ENCODE measurements around the gene MLIP.

DNA sequence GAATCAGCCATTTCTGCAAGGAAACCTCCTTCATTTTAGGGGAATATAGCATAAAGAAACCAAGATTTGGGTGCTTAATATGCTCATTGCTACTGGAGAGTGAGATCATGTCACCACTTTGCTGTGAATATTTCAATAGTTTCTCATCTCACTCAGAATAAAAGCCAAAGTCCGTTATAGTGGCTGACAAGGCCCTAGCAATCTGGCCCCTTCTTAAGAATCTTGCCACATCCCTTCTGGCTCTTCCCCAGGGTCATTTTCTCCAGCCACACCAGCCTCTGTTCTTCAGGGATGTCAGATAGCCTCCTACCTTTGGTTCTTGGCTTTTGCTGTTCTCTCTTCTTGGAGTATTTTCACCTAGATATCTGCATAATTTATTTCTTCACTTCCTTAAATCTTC, 24.8 kb upstream of the MLIP start:
- TF ChIP-seq, protein P1, sequence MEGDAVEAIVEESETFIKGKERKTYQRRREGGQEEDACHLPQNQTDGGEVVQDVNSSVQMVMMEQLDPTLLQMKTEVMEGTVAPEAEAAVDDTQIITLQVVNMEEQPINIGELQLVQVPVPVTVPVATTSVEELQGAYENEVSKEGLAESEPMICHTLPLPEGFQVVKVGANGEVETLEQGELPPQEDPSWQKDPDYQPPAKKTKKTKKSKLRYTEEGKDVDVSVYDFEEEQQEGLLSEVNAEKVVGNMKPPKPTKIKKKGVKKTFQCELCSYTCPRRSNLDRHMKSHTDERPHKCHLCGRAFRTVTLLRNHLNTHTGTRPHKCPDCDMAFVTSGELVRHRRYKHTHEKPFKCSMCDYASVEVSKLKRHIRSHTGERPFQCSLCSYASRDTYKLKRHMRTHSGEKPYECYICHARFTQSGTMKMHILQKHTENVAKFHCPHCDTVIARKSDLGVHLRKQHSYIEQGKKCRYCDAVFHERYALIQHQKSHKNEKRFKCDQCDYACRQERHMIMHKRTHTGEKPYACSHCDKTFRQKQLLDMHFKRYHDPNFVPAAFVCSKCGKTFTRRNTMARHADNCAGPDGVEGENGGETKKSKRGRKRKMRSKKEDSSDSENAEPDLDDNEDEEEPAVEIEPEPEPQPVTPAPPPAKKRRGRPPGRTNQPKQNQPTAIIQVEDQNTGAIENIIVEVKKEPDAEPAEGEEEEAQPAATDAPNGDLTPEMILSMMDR (IDR thresholded peaks at IDR 0.05), result no peak
- no peak for TF ChIP-seq POLR2A (IDR thresholded peaks at IDR 0.05)

Measured in Peyer's patch (tissue), 4 donors.